Natural killer cell (primary cell): ENCODE data around the gene DPP3. TPM values are rescaled to one million over a fixed set of nuclear protein-coding genes. Genes with fewer than 3 reads are reported as not detected.

ENCODE experiments used
- ATAC-seq, 3 donors: fragments of 150-1000 bp in 2 of 3; fragments of 200-7000 bp in 1 of 3; cut with Tn5 transposase; 1 replicate in 1 of 3; 2 replicates in 2 of 3; pipeline ENCODE4 v1.10.0; 2021; ENCODE audit warnings: mild to moderate bottlenecking in 2 of 3, moderate library complexity in 2 of 3
- DNase-seq, 2 donors: peaks; one replicate each; pipeline versions ENCODE4 v3.0.0 to v3.0.0-alpha.2; 2013 to 2021; ENCODE audit warnings: mixed read lengths in 1 of 2
- H3K27ac ChIP-seq: one replicate; pipeline ENCODE4 v1.5.1; 2013; ENCODE audit warnings: mild to moderate bottlenecking, low read length
- H3K27me3 ChIP-seq: one replicate; pipeline ENCODE4 v1.6.1; 2013; ENCODE audit warnings: low read length; ENCODE audit not compliant: control insufficient read depth, insufficient read depth
- H3K36me3 ChIP-seq: one replicate; pipeline ENCODE4 v1.6.1; 2013; ENCODE audit warnings: low read length; ENCODE audit not compliant: control insufficient read depth, insufficient read depth
- H3K4me1 ChIP-seq: one replicate; pipeline ENCODE4 v1.6.1; 2013; ENCODE audit warnings: low read length; ENCODE audit not compliant: control insufficient read depth, insufficient read depth
- H3K4me3 ChIP-seq: one replicate; pipeline ENCODE4 v1.5.1; 2013; ENCODE audit warnings: low read length
- H3K9me3 ChIP-seq: one replicate; pipeline ENCODE4 v1.6.1; 2013; ENCODE audit warnings: low read length; ENCODE audit not compliant: control insufficient read depth, insufficient read depth
- H3K27ac Mint-ChIP-seq, 2 donors: one replicate each; pipeline ENCODE4 v1.8.0; 2022; ENCODE audit warnings: mild to moderate bottlenecking in 2 of 2, mixed read lengths in 2 of 2, moderate library complexity in 1 of 2
- H3K27me3 Mint-ChIP-seq, 2 donors: one replicate each; pipeline ENCODE4 v1.8.0; 2022; ENCODE audit warnings: low read depth in 2 of 2, mixed read lengths in 2 of 2
- H3K36me3 Mint-ChIP-seq: one replicate; pipeline ENCODE4 v1.8.0; 2022; ENCODE audit warnings: mixed read lengths
- H3K4me1 Mint-ChIP-seq, 2 donors: one replicate each; pipeline ENCODE4 v1.8.0; 2022; ENCODE audit warnings: mixed read lengths in 2 of 2
- H3K4me3 Mint-ChIP-seq: one replicate; pipeline ENCODE4 v1.8.0; 2022; ENCODE audit warnings: mild to moderate bottlenecking, moderate library complexity, mixed read lengths
- H3K9me3 Mint-ChIP-seq, 2 donors: one replicate each; pipeline ENCODE4 v1.8.0; 2022; ENCODE audit warnings: mixed read lengths in 2 of 2
- CTCF ChIP-seq: fragments of 200-600 bp; IDR thresholded peaks from one replicate; pipeline ENCODE4 v1.8.0; 2022; ENCODE audit warnings: antibody characterized with exemption
- WGBS: methylation state at CpG from one replicate; pipeline ENCODE4 v1.1.7; 2013; ENCODE audit warnings: missing lambda C conversion rate; ENCODE audit not compliant: insufficient coverage; 5-methylcytosine and 5-hydroxymethylcytosine counted together
- intact Hi-C: fragments of 100-400 bp; cut with micrococcal nuclease; formaldehyde crosslinking; loops from one replicate; pipeline ENCODE4 v1.14.2; 2022
- total RNA-seq, 4 donors: library from RNA; stranded (reverse); fragments of 120-200 nt in 1 of 4; gene quantifications; one replicate each; pipeline versions ENCODE4 v1.2.3 to v1.2.4, GENCODE V29; 2013 to 2022

Gene DPP3
- total RNA-seq, 3 donors from 2014 or later (not counting 1 experiment from before 2014, with no cell fraction given): 37.4 to 42.9 (median 38.6) TPM

- peak overlapping the region in 1 of 2 donors; percentile 72 for H3K27ac Mint-ChIP-seq
These were observed 3.9 kb upstream of the DPP3 start for GRCh38 chr11:66476173-66476840.

GRCh38 chr11:66476841-66477251 is 3.4 kb upstream of the DPP3 start:
- ATAC-seq: no peak

More at GRCh38 chr11:66476173-66476840, 3.9 kb upstream of the DPP3 start:
- ATAC-seq (no peak), DNase-seq (no peak)
- Histone ChIP-seq H3K27ac (no peak overlapping the region), H3K9me3 (no peaks in the 10 kb centered on the region), H3K27me3 (no peaks in the 10 kb centered on the region), H3K4me3 (no peak overlapping the region), H3K36me3 (no peaks in the 10 kb centered on the region), H3K4me1 (peaks cover 21% of the 10 kb centered on the region)
- no peak overlapping the region for H3K4me3 Mint-ChIP-seq
- H3K9me3 Mint-ChIP-seq: no peaks in the 10 kb centered on the region
- H3K4me1 Mint-ChIP-seq: peaks cover 13 to 37% of the 10 kb centered on the region in 2 donors
- WGBS: 95% methylated on average over 10 of the region's 10 CpGs
- no peak for TF ChIP-seq CTCF
- H3K36me3 Mint-ChIP-seq: no peaks in the 10 kb centered on the region
- intact Hi-C loops: no loop called here
- H3K27me3 Mint-ChIP-seq: no peaks in the 10 kb centered on the region

GRCh38 chr11:66477263-66478201 is 2.7 kb upstream of the DPP3 start:
- Histone ChIP-seq H3K27me3 (no peaks in the 10 kb centered on the region), H3K9me3 (no peaks in the 10 kb centered on the region), H3K4me3 (no peak overlapping the region), H3K27ac (no peak overlapping the region), H3K36me3 (no peaks in the 10 kb centered on the region), H3K4me1 (peaks cover 21% of the 10 kb centered on the region)
- Mint-ChIP-seq H3K4me3 (peak overlapping the region; percentile 37), H3K9me3 (no peaks in the 10 kb centered on the region), H3K4me1 (peaks cover 13 to 42% of the 10 kb centered on the region in 2 donors), H3K27me3 (no peaks in the 10 kb centered on the region), H3K36me3 (no peaks in the 10 kb centered on the region), H3K27ac (peak overlapping the region; percentile 34 to 72)
- TF ChIP-seq CTCF: no peak
- intact Hi-C loops: no loop called here
- DNase-seq (no peak), ATAC-seq (no peak)
- 95% methylated on average over 11 of the region's 11 CpGs for WGBS

More at GRCh38 chr11:66476841-66477251, 3.4 kb upstream of the DPP3 start:
- Histone ChIP-seq H3K4me3 (no peak overlapping the region), H3K4me1 (peaks cover 21% of the 10 kb centered on the region), H3K9me3 (no peaks in the 10 kb centered on the region), H3K27me3 (no peaks in the 10 kb centered on the region), H3K36me3 (no peaks in the 10 kb centered on the region), H3K27ac (no peak overlapping the region)
- intact Hi-C loops: no loop called here
- H3K4me3 Mint-ChIP-seq: no peak overlapping the region
- no peak for DNase-seq
- H3K36me3 Mint-ChIP-seq: no peaks in the 10 kb centered on the region
- no peaks in the 10 kb centered on the region for H3K27me3 Mint-ChIP-seq
- TF ChIP-seq CTCF: no peak
- H3K9me3 Mint-ChIP-seq: no peaks in the 10 kb centered on the region
- WGBS: 96% methylated on average over 9 of the region's 9 CpGs
- H3K4me1 Mint-ChIP-seq: peaks cover 13 to 37% of the 10 kb centered on the region in 2 donors
- peak overlapping the region in 1 of 2 donors; percentile 72 for H3K27ac Mint-ChIP-seq
